Activated CD4-positive, alpha-beta T cell treated with anti-CD3 and anti-CD28 coated beads, Interleukin-2, amount 10 ng/mL, durations not matched to agents 7 days and 5 days (primary cell): ENCODE data around the gene TAF1B. TPM values are rescaled to one million over a fixed set of nuclear protein-coding genes. Genes with fewer than 3 reads are reported as not detected.

Source experiments
- CTCF ChIA-PET: fragments of 350-600 bp; sonication (Branson Sonifier 250); formaldehyde crosslinking; loops from one replicate; lab custom pipeline; 2021; ENCODE audit warnings: antibody characterized with exemption; lab: Charles Lee
- POLR2A ChIA-PET: fragments of 350-600 bp; sonication (Branson Sonifier 250); formaldehyde crosslinking; loops from one replicate; lab custom pipeline; 2021; ENCODE audit warnings: antibody characterized with exemption; lab: Charles Lee
- DNase-seq: peaks from one replicate; pipeline ENCODE4 v3.0.0-alpha.2; 2020
- H3K27ac Mint-ChIP-seq: one replicate; pipeline ENCODE4 v1.8.0; 2021; ENCODE audit warnings: mild to moderate bottlenecking, moderate library complexity, mixed read lengths
- H3K27me3 Mint-ChIP-seq: one replicate; pipeline ENCODE4 v1.8.0; 2021; ENCODE audit warnings: mixed read lengths
- H3K36me3 Mint-ChIP-seq: one replicate; pipeline ENCODE4 v1.8.0; 2021; ENCODE audit warnings: low read depth, mixed read lengths
- H3K4me1 Mint-ChIP-seq: one replicate; pipeline ENCODE4 v1.8.0; 2021; ENCODE audit warnings: mixed read lengths
- H3K4me3 Mint-ChIP-seq: one replicate; pipeline ENCODE4 v1.8.0; 2021; ENCODE audit warnings: mild to moderate bottlenecking, moderate library complexity, mixed read lengths
- H3K9me3 Mint-ChIP-seq: one replicate; pipeline ENCODE4 v1.8.0; 2021; ENCODE audit warnings: mixed read lengths
- total RNA-seq, 2 experiments: library from RNA; stranded (reverse); gene quantifications; one replicate each; pipeline ENCODE4 v1.2.3, GENCODE V29; 2021

TAF1B gene
- total RNA-seq, 2 experiments from 2014 or later, result 30.6 to 36.2 TPM

GRCh38 chr2:9970200-9971044 is 127.1 kb downstream of the TAF1B start:
- no peaks in the 10 kb centered on the region for H3K36me3 Mint-ChIP-seq
- no peak for DNase-seq
- H3K4me1 Mint-ChIP-seq, result peaks cover 15% of the 10 kb centered on the region
- ChIA-PET POLR2A (no interaction called here), CTCF (interaction anchor here (0.6 to 1.9 kb wide), 3 partner anchors 9 to 29 kb away, joined by 3 to 6 read pairs (median 5); no protein-coding TSS in a partner anchor)
- no peaks in the 10 kb centered on the region for H3K9me3 Mint-ChIP-seq
- H3K27me3 Mint-ChIP-seq, result no peaks in the 10 kb centered on the region
- no peak overlapping the region for H3K27ac Mint-ChIP-seq
- H3K4me3 Mint-ChIP-seq, result no peak overlapping the region

- no peak overlapping the region for H3K27ac Mint-ChIP-seq
- ChIA-PET POLR2A (no interaction called here), CTCF (interaction anchor here (0.6 to 1.9 kb wide), 5 partner anchors 8 to 438 kb away, joined by 3 to 7 read pairs (median 3); no protein-coding TSS in a partner anchor)
- H3K9me3 Mint-ChIP-seq, result no peaks in the 10 kb centered on the region
- DNase-seq, result no peak
- no peaks in the 10 kb centered on the region for H3K36me3 Mint-ChIP-seq
- H3K4me3 Mint-ChIP-seq, result no peak overlapping the region
- H3K27me3 Mint-ChIP-seq, result no peaks in the 10 kb centered on the region
- H3K4me1 Mint-ChIP-seq, result peaks cover 15% of the 10 kb centered on the region
Observed at GRCh38 chr2:9971105-9971818, 128.0 kb downstream of the TAF1B start.

- Mint-ChIP-seq H3K27ac (no peak overlapping the region), H3K36me3 (no peaks in the 10 kb centered on the region), H3K27me3 (no peaks in the 10 kb centered on the region), H3K4me3 (no peak overlapping the region), H3K4me1 (peaks cover 19% of the 10 kb centered on the region), H3K9me3 (no peaks in the 10 kb centered on the region)
- ChIA-PET CTCF (interaction anchor here (0.6 to 1.9 kb wide), 6 partner anchors 7 to 437 kb away, joined by 3 to 7 read pairs (median 4); no protein-coding TSS in a partner anchor), POLR2A (no interaction called here)
- no peak for DNase-seq
Observed at GRCh38 chr2:9971890-9972289, 128.6 kb downstream of the TAF1B start.

- DNase-seq, result no peak
- Mint-ChIP-seq H3K9me3 (no peaks in the 10 kb centered on the region), H3K4me1 (peaks cover 18% of the 10 kb centered on the region), H3K4me3 (no peak overlapping the region), H3K36me3 (no peaks in the 10 kb centered on the region), H3K27ac (no peak overlapping the region), H3K27me3 (no peaks in the 10 kb centered on the region)
- CTCF ChIA-PET, result interaction anchor here (1.1 kb wide), 1 partner anchor 436 kb away, joined by 3 read pairs; no protein-coding TSS in a partner anchor
- POLR2A ChIA-PET, result no interaction called here
Observed at GRCh38 chr2:9972621-9973479, 129.6 kb downstream of the TAF1B start.

- ChIA-PET POLR2A (no interaction called here), CTCF (interaction anchor here (1.6 to 2.8 kb wide), 2 partner anchors 11 to 30 kb away, joined by 3 to 11 read pairs; no protein-coding TSS in a partner anchor)
- Mint-ChIP-seq H3K27ac (no peak overlapping the region), H3K4me1 (peaks cover 16% of the 10 kb centered on the region), H3K4me3 (no peak overlapping the region), H3K9me3 (no peaks in the 10 kb centered on the region), H3K27me3 (no peaks in the 10 kb centered on the region), H3K36me3 (no peaks in the 10 kb centered on the region)
- DNase-seq, result no peak
Observed at GRCh38 chr2:9973690-9974089, 130.4 kb downstream of the TAF1B start.

- H3K36me3 Mint-ChIP-seq, result no peaks in the 10 kb centered on the region
- H3K4me3 Mint-ChIP-seq, result no peak overlapping the region
- H3K9me3 Mint-ChIP-seq, result no peaks in the 10 kb centered on the region
- H3K4me1 Mint-ChIP-seq, result peaks cover 16% of the 10 kb centered on the region
- no peaks in the 10 kb centered on the region for H3K27me3 Mint-ChIP-seq
- ChIA-PET CTCF (interaction anchor here (1.6 to 2.8 kb wide), 2 partner anchors 10 to 30 kb away, joined by 3 to 11 read pairs; no protein-coding TSS in a partner anchor), POLR2A (no interaction called here)
- no peak for DNase-seq
- no peak overlapping the region for H3K27ac Mint-ChIP-seq
Observed at GRCh38 chr2:9974343-9974742, 131.1 kb downstream of the TAF1B start.

GRCh38 chr2:9975328-9975727 is 132.1 kb downstream of the TAF1B start:
- Mint-ChIP-seq H3K4me1 (peaks cover 22% of the 10 kb centered on the region), H3K27ac (no peak overlapping the region), H3K27me3 (peaks cover 3% of the 10 kb centered on the region), H3K9me3 (no peaks in the 10 kb centered on the region), H3K36me3 (no peaks in the 10 kb centered on the region), H3K4me3 (no peak overlapping the region)
- no peak for DNase-seq
- CTCF ChIA-PET, result interaction anchor here (1.0 to 2.8 kb wide), 2 partner anchors 8 to 9 kb away, joined by 3 to 11 read pairs; no protein-coding TSS in a partner anchor
- POLR2A ChIA-PET, result no interaction called here

- ChIA-PET CTCF (interaction anchor here (0.7 to 2.8 kb wide), 4 partner anchors 9 to 121 kb away, joined by 3 to 11 read pairs (median 4); no protein-coding TSS in a partner anchor), POLR2A (no interaction called here)
- Mint-ChIP-seq H3K27me3 (peaks cover 9% of the 10 kb centered on the region), H3K4me1 (peaks cover 27% of the 10 kb centered on the region), H3K9me3 (no peaks in the 10 kb centered on the region), H3K27ac (no peak overlapping the region), H3K4me3 (no peak overlapping the region), H3K36me3 (no peaks in the 10 kb centered on the region)
- DNase-seq, result no peak
Observed at GRCh38 chr2:9975805-9976447, 132.7 kb downstream of the TAF1B start.

GRCh38 chr2:9979977-9980376 is 136.7 kb downstream of the TAF1B start:
- H3K27ac Mint-ChIP-seq, result no peak overlapping the region
- POLR2A ChIA-PET, result no interaction called here
- no peak for DNase-seq
- no peaks in the 10 kb centered on the region for H3K36me3 Mint-ChIP-seq
- CTCF ChIA-PET, result interaction anchor here (0.6 to 1.8 kb wide), 3 partner anchors 9 to 754 kb away, joined by 3 to 6 read pairs (median 4); no protein-coding TSS in a partner anchor
- H3K4me3 Mint-ChIP-seq, result no peak overlapping the region
- H3K9me3 Mint-ChIP-seq, result no peaks in the 10 kb centered on the region
- peaks cover 22% of the 10 kb centered on the region for H3K27me3 Mint-ChIP-seq
- H3K4me1 Mint-ChIP-seq, result peaks cover 28% of the 10 kb centered on the region

GRCh38 chr2:9980520-9980919 is 137.2 kb downstream of the TAF1B start:
- ChIA-PET POLR2A (no interaction called here), CTCF (interaction anchor here (1.8 kb wide), 1 partner anchor 13 kb away, joined by 4 read pairs; no protein-coding TSS in a partner anchor)
- H3K4me3 Mint-ChIP-seq, result no peak overlapping the region
- H3K9me3 Mint-ChIP-seq, result no peaks in the 10 kb centered on the region
- H3K27ac Mint-ChIP-seq, result no peak overlapping the region
- H3K27me3 Mint-ChIP-seq, result peaks cover 25% of the 10 kb centered on the region
- H3K36me3 Mint-ChIP-seq, result no peaks in the 10 kb centered on the region
- DNase-seq, result no peak
- peaks cover 28% of the 10 kb centered on the region for H3K4me1 Mint-ChIP-seq

- Mint-ChIP-seq H3K4me1 (peaks cover 19% of the 10 kb centered on the region), H3K27ac (no peak overlapping the region), H3K4me3 (no peak overlapping the region), H3K27me3 (peaks cover 26% of the 10 kb centered on the region), H3K9me3 (no peaks in the 10 kb centered on the region), H3K36me3 (no peaks in the 10 kb centered on the region)
- DNase-seq, result no peak
- ChIA-PET POLR2A (no interaction called here), CTCF (no interaction called here)
Observed at GRCh38 chr2:9981655-9982054, 138.4 kb downstream of the TAF1B start.
